ENCODE data around the gene KLF16.

The KLF16 gene

DNA sequence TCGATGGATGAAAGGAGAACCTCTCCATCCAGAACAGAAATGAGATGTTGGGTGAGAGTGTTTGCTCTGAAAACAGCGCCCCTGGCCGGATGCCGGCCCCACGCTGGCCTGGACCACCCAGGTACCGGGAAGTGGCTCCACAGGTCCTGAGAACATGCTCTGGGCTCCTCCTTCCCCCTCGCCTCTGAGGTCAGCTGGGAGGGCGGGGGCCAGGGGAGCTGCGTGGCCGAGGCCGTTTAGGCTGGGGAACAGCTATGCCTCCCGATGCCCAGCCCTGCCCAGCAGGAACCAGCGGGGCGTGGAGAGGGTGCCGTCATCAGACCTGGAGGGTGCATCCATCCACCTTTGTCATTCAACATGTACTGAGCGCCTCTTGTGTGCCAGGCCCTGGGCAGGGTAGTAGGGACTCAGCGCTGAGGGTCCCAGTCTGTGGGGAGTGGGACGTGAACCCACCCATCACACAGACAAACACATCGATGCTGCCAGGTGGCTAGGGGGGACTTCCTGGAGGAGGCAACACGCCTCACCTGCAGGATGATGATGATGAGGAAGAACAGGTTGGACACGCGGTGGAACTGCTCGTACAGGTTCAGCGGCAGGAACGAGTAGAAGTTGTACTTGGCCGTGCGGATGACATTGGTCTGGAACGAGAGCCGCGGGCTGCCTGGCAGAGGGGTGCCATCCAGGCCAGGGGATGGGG, 55.5 kb downstream of the KLF16 start:
- DNase-seq (ENCODE audit: low spot score), result no peak

GRCh38 chr19:1807030-1807694, 56.2 kb downstream of the KLF16 start:
- DNase-seq (ENCODE audit: low spot score), result no peak

DNA sequence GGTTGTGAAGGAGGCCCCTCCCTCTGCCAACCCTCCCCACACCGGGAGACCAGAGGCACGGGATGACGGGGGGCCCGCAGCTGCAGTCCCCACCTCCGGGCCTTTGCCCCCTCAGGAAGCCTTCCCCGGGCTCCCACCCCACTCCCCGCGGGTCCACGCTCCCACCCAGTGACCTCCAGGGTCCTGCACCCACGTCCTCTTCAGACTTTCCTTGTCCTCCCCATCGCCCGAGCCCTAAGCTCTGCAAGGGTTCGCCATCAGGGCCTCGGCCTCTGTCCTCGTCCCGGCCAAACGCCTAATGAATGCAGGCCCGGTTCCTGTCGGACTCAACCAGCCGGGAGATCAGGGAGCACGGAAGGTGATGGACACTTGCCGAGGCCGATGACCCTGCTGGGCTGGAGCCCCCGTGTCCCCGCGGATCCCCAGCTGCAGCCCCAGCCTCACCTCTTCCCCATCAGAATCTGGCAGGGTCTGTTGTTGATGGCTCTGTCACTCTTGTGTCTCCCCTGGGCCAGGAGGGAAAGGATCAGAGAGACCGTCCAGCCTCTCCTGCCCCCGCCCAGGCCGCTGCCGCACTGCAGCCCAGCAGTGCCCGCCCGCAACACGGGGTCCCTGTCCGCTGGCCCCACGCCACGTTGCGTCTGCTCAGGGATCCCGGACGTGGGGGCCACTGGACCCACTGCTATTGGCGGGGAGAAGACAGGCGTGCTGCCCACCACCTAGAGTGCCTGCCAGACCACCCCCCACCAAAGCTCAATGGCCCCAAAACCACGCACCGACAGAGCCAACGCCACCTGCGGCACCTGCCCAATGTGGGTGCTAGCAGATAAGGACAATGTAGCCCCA, 57.0 kb downstream of the KLF16 start:
- DNase-seq (ENCODE audit: low spot score), result no peak

DNA sequence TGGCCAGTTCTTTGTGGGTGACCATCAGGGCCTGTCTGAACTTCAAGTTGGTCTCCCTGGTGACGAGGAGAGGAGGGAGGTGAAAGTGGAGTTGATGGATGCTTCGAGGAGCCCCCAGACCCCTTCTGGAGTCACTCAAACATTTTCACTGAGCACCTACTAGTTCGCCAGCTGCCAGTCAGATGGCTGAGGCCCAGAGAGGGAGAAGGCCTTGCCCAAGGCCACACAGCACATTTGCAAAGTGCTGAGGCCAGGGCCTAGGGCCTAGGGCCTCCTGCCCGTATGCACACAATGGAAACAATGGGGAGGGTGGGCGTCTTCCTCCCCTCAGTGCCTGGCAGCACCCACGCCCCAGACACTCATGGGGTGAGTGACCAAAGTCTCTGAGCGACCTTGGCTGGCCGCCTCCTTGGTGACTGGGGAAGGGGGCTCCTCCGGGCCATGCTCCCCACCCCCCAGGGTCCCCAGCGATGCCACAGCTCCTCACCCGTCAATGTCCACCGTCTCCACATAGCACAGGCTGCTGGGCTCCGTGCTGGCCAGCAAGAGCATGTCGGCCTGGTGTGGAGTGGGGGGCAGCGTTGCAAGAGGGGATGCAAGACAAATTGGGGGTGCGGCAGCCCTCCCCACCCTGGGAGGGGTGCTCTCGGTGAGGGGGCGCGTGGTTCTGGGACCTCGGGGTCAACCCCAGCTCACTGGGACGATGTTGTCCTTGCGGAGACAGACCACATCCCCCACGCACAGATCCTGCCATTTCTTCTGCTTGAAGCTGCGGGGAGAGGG, 57.8 kb downstream of the KLF16 start:
- DNase-seq (ENCODE audit: low spot score), result no peak

DNA sequence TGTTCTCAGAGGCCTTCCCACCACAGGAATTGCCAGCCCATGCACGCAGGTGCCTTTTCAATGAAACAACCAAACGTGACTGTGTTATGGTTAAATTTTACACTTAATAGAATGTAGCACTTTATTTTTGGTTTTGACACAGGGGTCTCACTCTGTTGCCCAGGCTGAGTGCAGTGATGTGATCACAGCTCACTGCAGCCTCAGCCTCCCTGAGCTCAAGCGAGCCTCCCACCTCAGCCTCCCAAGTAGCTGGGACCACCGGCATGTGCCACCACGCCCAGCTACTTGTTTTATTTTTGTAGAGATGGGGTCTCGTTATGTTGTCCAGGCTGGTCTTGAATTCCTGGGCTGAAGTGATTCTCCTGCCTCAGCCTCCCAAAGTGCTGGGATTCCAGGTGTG, 58.5 kb downstream of the KLF16 start:
- no peak for DNase-seq (ENCODE audit: low spot score)

Measured in D341Med (cell line).